Activated B cell treated with CpG ODN at 0.5 μM for 24 hours (primary cell): Measurements from ENCODE around the gene MAZ. TPM values are rescaled to one million over a fixed set of nuclear protein-coding genes. Genes with fewer than 3 reads are reported as not detected.

Source experiments
- ATAC-seq: fragments of 200-7000 bp; cut with Tn5 transposase; one replicate; pipeline ENCODE4 v1.10.0; 2021; ENCODE audit warnings: low read depth, mild to moderate bottlenecking, moderate library complexity
- CTCF ChIA-PET: fragments of 350-600 bp; sonication (Branson Sonifier 250); formaldehyde crosslinking; loops from one replicate; lab custom pipeline; 2021; ENCODE audit warnings: antibody characterized with exemption; lab: Charles Lee
- POLR2A ChIA-PET: fragments of 350-600 bp; sonication (Branson Sonifier 250); formaldehyde crosslinking; loops from one replicate; lab custom pipeline; 2021; ENCODE audit warnings: antibody characterized with exemption; lab: Charles Lee
- DNase-seq: peaks from one replicate; pipeline ENCODE4 v3.0.0; 2022
- H3K27ac Mint-ChIP-seq: one replicate; pipeline ENCODE4 v1.8.0; 2020; ENCODE audit warnings: mixed read lengths
- H3K27me3 Mint-ChIP-seq: one replicate; pipeline ENCODE4 v1.8.0; 2021; ENCODE audit warnings: mixed read lengths
- H3K36me3 Mint-ChIP-seq: one replicate; pipeline ENCODE4 v1.8.0; 2021; ENCODE audit warnings: low read depth, mixed read lengths
- H3K4me1 Mint-ChIP-seq: one replicate; pipeline ENCODE4 v1.8.0; 2021; ENCODE audit warnings: mixed read lengths
- H3K4me3 Mint-ChIP-seq: one replicate; pipeline ENCODE4 v1.8.0; 2020; ENCODE audit warnings: mild to moderate bottlenecking, mixed read lengths
- H3K9me3 Mint-ChIP-seq: one replicate; pipeline ENCODE4 v1.8.0; 2020; ENCODE audit warnings: mixed read lengths
- CTCF ChIP-seq: fragments of 200-600 bp; IDR thresholded peaks from one replicate; pipeline ENCODE4 v1.8.0; 2022; ENCODE audit warnings: antibody characterized with exemption, mild to moderate bottlenecking
- intact Hi-C: fragments of 100-400 bp; cut with micrococcal nuclease; formaldehyde crosslinking; loops from one replicate; pipeline ENCODE4 v1.15.1; 2024
- total RNA-seq: library from RNA; stranded (reverse); gene quantifications from 2 replicates; pipeline ENCODE4 v1.2.3, GENCODE V29; 2022

The MAZ gene
- total RNA-seq, 1 donor from 2014 or later: 187 TPM

DNA sequence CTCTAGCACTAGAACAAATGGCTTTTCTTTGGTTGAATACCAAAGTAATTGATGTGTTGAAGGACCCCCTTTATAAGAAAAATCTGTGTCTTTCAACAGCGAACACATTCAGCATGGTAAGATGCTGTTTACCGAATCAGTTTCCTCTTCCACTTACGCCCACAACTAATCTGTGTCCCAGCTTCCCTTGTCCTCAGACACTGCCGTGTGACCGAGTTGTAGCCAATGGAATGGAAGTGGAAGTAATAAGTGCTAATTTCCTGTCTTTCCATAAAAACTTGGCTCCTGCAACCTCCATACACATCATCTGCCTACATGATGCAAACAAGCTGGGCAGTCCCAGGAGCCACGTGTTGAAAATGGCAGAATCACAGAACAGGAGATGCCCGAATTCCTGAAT lies 46.3 kb downstream of the MAZ start:
- H3K36me3 Mint-ChIP-seq: peaks cover 6% of the 10 kb centered on the region
- H3K27me3 Mint-ChIP-seq: no peaks in the 10 kb centered on the region
- DNase-seq (no peak), ATAC-seq (no peak)
- no peak overlapping the region for H3K4me3 Mint-ChIP-seq
- CTCF ChIA-PET: no interaction called here
- POLR2A ChIA-PET: interaction anchor here (0.6 kb wide), 2 partner anchors 28 to 52 kb away, joined by 3 read pairs; no protein-coding TSS in a partner anchor
- H3K27ac Mint-ChIP-seq: no peak overlapping the region
- TF ChIP-seq CTCF: no peak
- H3K4me1 Mint-ChIP-seq: no peaks in the 10 kb centered on the region
- intact Hi-C loops: no loop called here
- H3K9me3 Mint-ChIP-seq: no peaks in the 10 kb centered on the region

- no peak overlapping the region for H3K27ac Mint-ChIP-seq
- ATAC-seq (no peak), DNase-seq (no peak)
- ChIA-PET POLR2A (no interaction called here), CTCF (interaction anchor here (0.7 kb wide), 1 partner anchor 8 kb away, joined by 3 read pairs; no protein-coding TSS in a partner anchor)
- peaks cover 18% of the 10 kb centered on the region for H3K36me3 Mint-ChIP-seq
- H3K27me3 Mint-ChIP-seq: no peaks in the 10 kb centered on the region
- intact Hi-C loops: no loop called here
- H3K4me1 Mint-ChIP-seq: no peaks in the 10 kb centered on the region
- TF ChIP-seq CTCF: no peak
- H3K4me3 Mint-ChIP-seq: no peak overlapping the region
- no peaks in the 10 kb centered on the region for H3K9me3 Mint-ChIP-seq
These were observed 48.3 kb downstream of the MAZ start for GRCh38 chr16:29854520-29855100.

GRCh38 chr16:29857133-29857760 lies 50.9 kb downstream of the MAZ start:
- CTCF ChIA-PET: interaction anchor here (1.2 kb wide), 1 partner anchor 9 kb away, joined by 3 read pairs; no protein-coding TSS in a partner anchor
- DNase-seq (no peak), ATAC-seq (no peak)
- H3K27me3 Mint-ChIP-seq: no peaks in the 10 kb centered on the region
- H3K27ac Mint-ChIP-seq: no peak overlapping the region
- no peak for TF ChIP-seq CTCF
- H3K4me1 Mint-ChIP-seq: peaks cover 15% of the 10 kb centered on the region
- POLR2A ChIA-PET: interaction anchor here (0.6 to 0.7 kb wide), 2 partner anchors 28 to 31 kb away, joined by 3 to 4 read pairs; no protein-coding TSS in a partner anchor
- H3K4me3 Mint-ChIP-seq: no peak overlapping the region
- peaks cover 33% of the 10 kb centered on the region for H3K36me3 Mint-ChIP-seq
- no peaks in the 10 kb centered on the region for H3K9me3 Mint-ChIP-seq
- intact Hi-C loops: no loop called here

DNA sequence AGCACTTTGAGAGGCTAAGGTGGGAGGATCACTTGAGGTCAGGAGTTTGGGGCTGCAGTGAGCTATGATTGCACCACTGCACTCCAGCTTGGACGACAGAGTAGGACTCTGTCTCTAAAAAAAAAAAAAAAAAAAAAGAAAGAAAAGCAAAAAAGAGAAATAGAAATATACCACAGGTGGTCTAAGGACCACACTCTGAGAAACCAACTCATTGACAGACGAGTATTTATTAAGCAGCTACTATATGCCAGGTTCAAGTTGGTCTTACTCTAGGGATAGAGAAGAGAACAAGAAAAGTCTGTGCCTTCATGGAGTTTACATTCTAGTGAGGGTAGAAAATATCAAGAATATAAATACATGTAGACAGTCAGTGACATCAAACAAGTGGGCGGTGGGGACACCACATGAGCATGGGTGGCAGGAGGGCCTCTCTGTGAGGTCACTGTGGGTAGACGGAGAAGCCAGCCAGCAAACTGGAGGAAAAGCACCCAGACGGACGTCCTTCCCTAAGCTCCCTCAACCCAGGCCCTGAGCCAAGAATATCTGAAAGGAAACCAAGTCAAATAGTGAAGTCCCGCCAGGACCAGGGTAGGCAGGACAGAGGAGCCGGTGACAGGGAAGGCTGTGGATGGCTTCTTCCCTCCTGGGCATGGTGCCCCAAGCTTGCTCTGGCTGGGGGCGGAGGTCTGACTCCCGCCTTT lies 52.0 kb downstream of the MAZ start:
- ChIA-PET CTCF (no interaction called here), POLR2A (interaction anchor here (0.6 to 0.7 kb wide), 4 partner anchors 27 to 53 kb away, joined by 3 to 10 read pairs (median 5); no protein-coding TSS in a partner anchor)
- Mint-ChIP-seq H3K27ac (no peak overlapping the region), H3K27me3 (no peaks in the 10 kb centered on the region), H3K36me3 (peaks cover 37% of the 10 kb centered on the region), H3K4me3 (no peak overlapping the region), H3K4me1 (peaks cover 22% of the 10 kb centered on the region), H3K9me3 (no peaks in the 10 kb centered on the region)
- TF ChIP-seq CTCF: no peak
- DNase-seq (no peak), ATAC-seq (no peak)
- intact Hi-C loops: no loop called here

GRCh38 chr16:29858974-29859373 lies 52.6 kb downstream of the MAZ start:
- H3K27me3 Mint-ChIP-seq: no peaks in the 10 kb centered on the region
- peaks cover 24% of the 10 kb centered on the region for H3K4me1 Mint-ChIP-seq
- no peak for TF ChIP-seq CTCF
- H3K27ac Mint-ChIP-seq: no peak overlapping the region
- no peaks in the 10 kb centered on the region for H3K9me3 Mint-ChIP-seq
- intact Hi-C loops: no loop called here
- no peak overlapping the region for H3K4me3 Mint-ChIP-seq
- ChIA-PET CTCF (no interaction called here), POLR2A (no interaction called here)
- DNase-seq: no peak
- peaks cover 37% of the 10 kb centered on the region for H3K36me3 Mint-ChIP-seq
- no peak for ATAC-seq
